ENCODE data around the gene RGS3. TPM values are rescaled to one million over a fixed set of nuclear protein-coding genes. Genes with fewer than 3 reads are reported as not detected.

RGS3 gene
- polyA plus RNA-seq, 1 donor = 33.0 TPM

DNA sequence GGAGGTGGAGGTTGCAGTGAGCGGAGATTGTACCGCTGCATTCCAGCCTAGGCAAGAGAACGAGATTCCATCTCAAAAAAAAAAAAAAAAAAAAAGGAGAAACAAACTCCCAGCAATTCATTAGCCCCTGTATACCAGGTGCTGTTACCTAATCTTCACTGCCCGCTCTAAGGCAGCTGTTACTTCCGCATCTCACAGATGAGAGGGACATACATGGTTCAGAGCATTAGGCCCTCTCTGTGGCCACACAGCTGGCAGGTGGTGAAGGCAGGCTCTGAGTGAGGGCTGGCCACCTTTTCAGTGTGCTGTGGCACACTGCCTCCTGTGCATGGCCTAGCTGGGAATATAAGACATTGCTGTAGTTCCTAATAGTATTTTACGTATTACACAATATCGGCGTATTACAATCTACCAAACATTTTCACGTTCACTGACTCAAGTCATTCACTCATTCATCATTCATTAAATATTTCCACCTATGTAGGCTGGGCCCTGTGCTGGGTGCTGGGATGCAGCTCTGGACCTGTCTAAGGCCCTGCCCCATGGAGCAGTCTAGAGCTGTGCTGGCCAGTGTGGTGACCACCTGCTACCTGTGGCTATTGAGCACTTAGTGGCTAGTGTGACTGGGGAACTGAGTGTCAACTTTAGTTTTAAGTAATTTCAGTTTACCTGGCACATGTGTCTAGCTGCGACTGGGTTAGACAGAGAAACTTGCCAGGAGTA is 35.8 kb downstream of the RGS3 start:
- H3K4me1 ChIP-seq (ENCODE audit: control insufficient read depth, insufficient read depth, low read length) = peaks cover 11% of the 10 kb centered on the region
- H3K9me3 ChIP-seq (ENCODE audit: control insufficient read depth, low read depth, low read length) = no peaks in the 10 kb centered on the region
- H3K36me3 ChIP-seq (ENCODE audit: control insufficient read depth, insufficient read depth, low read length) = peaks cover 9% of the 10 kb centered on the region
- DNase-seq = no peak
- H3K27me3 ChIP-seq (ENCODE audit: control insufficient read depth, insufficient read depth, low read length) = no peaks in the 10 kb centered on the region
- 100% methylated on average over 2 of the region's 10 CpGs for WGBS (ENCODE audit: insufficient coverage, low lambda C conversion rate)
- no peak overlapping the region for H3K4me3 ChIP-seq (ENCODE audit: low read length)
- H3K27ac ChIP-seq (ENCODE audit: low read length) = no peak overlapping the region

DNA sequence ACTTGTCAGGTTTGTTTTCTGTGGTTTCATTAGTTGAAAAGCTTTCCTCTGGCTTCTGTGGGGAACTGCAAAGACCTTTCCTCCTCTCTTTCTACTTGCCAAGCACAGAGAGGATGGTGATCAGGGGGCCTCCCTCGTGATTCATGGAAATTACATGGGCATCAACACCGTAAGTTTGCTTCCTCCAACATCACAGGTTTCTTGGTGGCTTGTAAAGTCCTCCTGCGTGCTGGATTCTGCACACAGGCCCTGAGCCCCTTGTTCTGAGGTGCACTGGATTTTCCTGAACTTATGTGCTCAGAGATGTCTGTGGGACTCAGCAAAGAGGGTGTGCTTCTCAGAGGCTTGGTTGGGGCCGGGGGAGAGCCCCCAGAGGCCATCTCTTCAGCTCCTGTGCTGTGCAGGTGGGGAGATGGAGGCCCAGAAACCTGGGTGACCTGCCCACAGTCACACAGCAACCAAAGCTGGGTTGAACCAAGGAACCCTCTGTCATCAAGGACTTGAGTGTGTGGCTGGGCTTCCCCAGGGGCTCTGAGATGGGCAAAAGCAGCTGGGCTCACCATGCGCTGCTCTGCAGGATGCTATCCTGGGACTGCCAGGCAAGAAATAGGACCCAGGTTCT is 36.5 kb downstream of the RGS3 start:
- peaks cover 9% of the 10 kb centered on the region for H3K36me3 ChIP-seq (ENCODE audit: control insufficient read depth, insufficient read depth, low read length)
- no peak overlapping the region for H3K27ac ChIP-seq (ENCODE audit: low read length)
- no peaks in the 10 kb centered on the region for H3K27me3 ChIP-seq (ENCODE audit: control insufficient read depth, insufficient read depth, low read length)
- DNase-seq = no peak
- no peak overlapping the region for H3K4me3 ChIP-seq (ENCODE audit: low read length)
- H3K9me3 ChIP-seq (ENCODE audit: control insufficient read depth, low read depth, low read length) = no peaks in the 10 kb centered on the region
- peaks cover 18% of the 10 kb centered on the region for H3K4me1 ChIP-seq (ENCODE audit: control insufficient read depth, insufficient read depth, low read length)
- WGBS (ENCODE audit: insufficient coverage, low lambda C conversion rate) = no CpG with 5 or more reads among the region's 5 CpGs

DNA sequence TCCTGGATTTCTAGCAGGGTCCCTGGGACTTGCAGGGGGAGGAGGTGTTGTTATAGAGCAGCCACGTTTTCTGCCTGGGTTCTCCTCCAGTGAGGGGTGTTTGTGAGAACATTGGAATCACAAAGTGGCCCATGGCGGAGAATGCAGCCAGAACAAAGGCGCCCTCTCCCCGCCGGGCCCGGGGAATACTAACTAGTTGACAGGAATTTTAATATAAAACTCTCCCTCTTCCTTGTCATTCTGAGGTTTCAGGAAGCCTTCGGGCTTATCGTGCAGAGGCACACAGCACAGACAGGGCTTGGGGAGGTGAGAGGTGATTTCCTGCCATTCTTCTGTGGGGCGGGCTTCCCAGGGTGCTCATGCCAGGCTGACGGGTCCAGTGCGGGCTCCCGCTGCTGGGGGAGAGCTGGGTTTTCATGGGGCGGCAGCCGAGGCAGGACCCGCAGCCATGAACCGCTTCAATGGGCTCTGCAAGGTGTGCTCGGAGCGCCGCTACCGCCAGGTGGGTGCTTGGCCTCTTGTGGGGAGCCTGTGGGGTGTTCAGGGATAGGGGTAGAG is 37.7 kb downstream of the RGS3 start:
- no peaks in the 10 kb centered on the region for H3K9me3 ChIP-seq (ENCODE audit: control insufficient read depth, low read depth, low read length)
- H3K36me3 ChIP-seq (ENCODE audit: control insufficient read depth, insufficient read depth, low read length) = peaks cover 9% of the 10 kb centered on the region
- WGBS (ENCODE audit: insufficient coverage, low lambda C conversion rate) = no CpG with 5 or more reads among the region's 20 CpGs
- H3K27me3 ChIP-seq (ENCODE audit: control insufficient read depth, insufficient read depth, low read length) = no peaks in the 10 kb centered on the region
- peaks cover 30% of the 10 kb centered on the region for H3K4me1 ChIP-seq (ENCODE audit: control insufficient read depth, insufficient read depth, low read length)
- no peak overlapping the region for H3K27ac ChIP-seq (ENCODE audit: low read length)
- no peak for DNase-seq
- H3K4me3 ChIP-seq (ENCODE audit: low read length) = peak overlapping the region; percentile 16

DNA sequence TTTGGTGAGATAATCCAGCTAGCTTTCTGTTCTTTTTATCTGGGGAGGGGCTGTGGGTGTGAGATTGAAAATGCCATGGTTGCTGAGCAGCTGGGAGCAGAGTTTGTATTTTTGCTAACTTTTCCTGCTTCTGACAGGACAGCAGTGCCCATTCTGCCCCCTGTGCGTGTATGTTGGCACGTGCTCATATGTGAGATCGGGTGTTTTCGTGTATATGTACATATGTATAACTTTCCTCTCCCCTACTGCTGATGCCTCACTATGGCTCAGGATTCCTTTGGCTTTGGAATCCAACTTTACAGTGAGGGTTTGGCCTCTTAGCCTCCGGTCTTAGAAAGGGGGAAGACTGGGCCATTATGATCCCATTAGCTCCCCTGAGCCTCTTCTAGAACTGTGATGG is 38.3 kb downstream of the RGS3 start:
- no CpG with 5 or more reads among the region's 5 CpGs for WGBS (ENCODE audit: insufficient coverage, low lambda C conversion rate)
- Histone ChIP-seq H3K9me3 (ENCODE audit: control insufficient read depth, low read depth, low read length) (no peaks in the 10 kb centered on the region), H3K27ac (ENCODE audit: low read length) (no peak overlapping the region), H3K36me3 (ENCODE audit: control insufficient read depth, insufficient read depth, low read length) (peaks cover 11% of the 10 kb centered on the region), H3K4me1 (ENCODE audit: control insufficient read depth, insufficient read depth, low read length) (peaks cover 34% of the 10 kb centered on the region), H3K4me3 (ENCODE audit: low read length) (peak overlapping the region; percentile 16), H3K27me3 (ENCODE audit: control insufficient read depth, insufficient read depth, low read length) (no peaks in the 10 kb centered on the region)
- no peak for DNase-seq

DNA sequence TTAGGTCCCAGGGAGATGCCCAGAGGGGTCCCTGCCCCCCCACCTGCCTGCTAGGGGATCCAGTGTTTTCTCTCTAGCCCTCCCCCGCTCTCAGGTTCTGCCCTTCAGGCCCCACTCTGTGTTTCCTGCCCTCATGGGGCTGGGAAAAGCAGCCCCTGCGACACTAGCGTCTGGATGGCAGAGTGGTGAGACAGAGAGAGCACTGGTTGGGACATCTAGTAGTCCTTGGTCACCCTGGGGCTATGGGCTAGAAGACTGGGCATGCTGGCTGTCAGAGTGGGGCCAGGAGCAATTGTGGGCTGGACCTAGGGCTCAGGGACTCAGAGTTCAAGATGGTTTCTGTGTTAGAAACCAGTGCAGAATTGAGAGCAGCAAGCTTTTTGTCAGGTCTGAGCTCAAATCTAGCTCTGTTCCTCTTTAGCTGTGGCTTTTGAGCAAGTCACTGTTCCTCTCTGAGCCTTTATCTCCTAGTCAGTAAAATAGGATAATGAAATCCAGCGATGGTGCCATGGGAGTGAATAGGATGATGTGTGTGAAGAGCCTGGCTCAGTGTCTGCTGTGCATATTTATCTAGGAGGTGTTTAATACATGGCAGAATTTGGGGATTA is 39.0 kb downstream of the RGS3 start:
- Histone ChIP-seq H3K9me3 (ENCODE audit: control insufficient read depth, low read depth, low read length) (no peaks in the 10 kb centered on the region), H3K4me3 (ENCODE audit: low read length) (peak overlapping the region; percentile 0), H3K27ac (ENCODE audit: low read length) (no peak overlapping the region), H3K36me3 (ENCODE audit: control insufficient read depth, insufficient read depth, low read length) (peaks cover 16% of the 10 kb centered on the region), H3K27me3 (ENCODE audit: control insufficient read depth, insufficient read depth, low read length) (no peaks in the 10 kb centered on the region), H3K4me1 (ENCODE audit: control insufficient read depth, insufficient read depth, low read length) (peaks cover 35% of the 10 kb centered on the region)
- no CpG with 5 or more reads among the region's 4 CpGs for WGBS (ENCODE audit: insufficient coverage, low lambda C conversion rate)
- DNase-seq = no peak

DNA sequence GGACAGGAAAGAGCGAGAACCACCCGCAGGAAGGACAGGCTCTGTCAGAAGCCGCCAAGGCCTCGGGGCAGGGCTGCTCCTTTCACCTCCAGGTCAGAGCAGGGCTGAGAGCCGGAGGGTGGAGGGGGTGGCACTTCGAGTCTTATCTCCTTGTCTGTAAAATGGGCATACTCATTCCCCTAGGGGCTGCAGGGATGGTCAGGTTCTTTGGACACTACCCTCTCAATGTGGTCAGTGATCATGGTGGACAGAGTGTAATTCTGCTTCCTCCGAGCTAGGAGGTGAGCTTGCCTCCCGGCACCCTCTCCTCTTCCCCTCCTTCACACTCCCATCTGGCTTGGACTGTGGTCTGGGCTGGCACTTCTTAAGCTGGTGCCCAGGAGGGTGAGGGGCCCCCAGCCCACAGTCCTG is 39.6 kb downstream of the RGS3 start:
- WGBS (ENCODE audit: insufficient coverage, low lambda C conversion rate) = no CpG with 5 or more reads among the region's 8 CpGs

DNA sequence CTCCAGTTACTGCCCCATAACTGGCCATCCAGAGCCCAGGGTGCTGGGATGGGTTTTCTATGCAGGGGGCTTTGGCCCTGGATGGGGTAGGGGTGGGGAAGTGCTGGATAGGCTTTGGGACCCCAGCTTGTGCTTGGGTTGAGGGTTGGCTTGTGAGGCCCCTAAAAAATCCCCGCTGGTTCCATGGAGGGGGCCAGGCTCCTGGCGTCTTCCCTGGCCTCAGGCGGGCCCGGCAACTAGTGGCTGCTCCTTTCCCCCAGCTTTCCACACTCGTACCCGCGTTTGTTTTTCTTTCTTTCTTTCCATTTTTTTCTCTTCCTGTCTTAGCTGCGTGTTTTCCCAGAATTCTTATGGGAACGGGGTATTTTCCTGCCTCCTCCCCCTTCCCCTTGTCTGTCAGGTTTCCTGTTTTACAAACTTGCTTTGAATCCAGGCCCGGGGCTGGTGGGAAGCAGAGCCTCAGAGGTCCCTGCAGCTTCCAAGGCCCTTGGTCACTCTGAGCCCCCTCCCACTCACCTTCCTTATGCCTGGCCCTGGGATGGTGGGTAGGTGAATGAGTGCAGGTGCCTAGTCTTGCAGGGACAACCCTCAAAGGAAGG is 40.2 kb downstream of the RGS3 start:
- Histone ChIP-seq H3K36me3 (ENCODE audit: control insufficient read depth, insufficient read depth, low read length) (peaks cover 16% of the 10 kb centered on the region), H3K27ac (ENCODE audit: low read length) (peak overlapping the region; percentile 78), H3K4me3 (ENCODE audit: low read length) (no peak overlapping the region), H3K4me1 (ENCODE audit: control insufficient read depth, insufficient read depth, low read length) (peaks cover 45% of the 10 kb centered on the region), H3K9me3 (ENCODE audit: control insufficient read depth, low read depth, low read length) (no peaks in the 10 kb centered on the region), H3K27me3 (ENCODE audit: control insufficient read depth, insufficient read depth, low read length) (no peaks in the 10 kb centered on the region)
- DNase-seq = no peak
- 62% methylated on average over 2 of the region's 10 CpGs for WGBS (ENCODE audit: insufficient coverage, low lambda C conversion rate)

More for the DNA sequence above, 39.6 kb downstream of the RGS3 start:
- no peaks in the 10 kb centered on the region for H3K27me3 ChIP-seq (ENCODE audit: control insufficient read depth, insufficient read depth, low read length)
- H3K9me3 ChIP-seq (ENCODE audit: control insufficient read depth, low read depth, low read length) = no peaks in the 10 kb centered on the region
- peaks cover 39% of the 10 kb centered on the region for H3K4me1 ChIP-seq (ENCODE audit: control insufficient read depth, insufficient read depth, low read length)
- H3K36me3 ChIP-seq (ENCODE audit: control insufficient read depth, insufficient read depth, low read length) = peaks cover 16% of the 10 kb centered on the region
- H3K4me3 ChIP-seq (ENCODE audit: low read length) = no peak overlapping the region
- no peak for DNase-seq
- H3K27ac ChIP-seq (ENCODE audit: low read length) = no peak overlapping the region

DNA sequence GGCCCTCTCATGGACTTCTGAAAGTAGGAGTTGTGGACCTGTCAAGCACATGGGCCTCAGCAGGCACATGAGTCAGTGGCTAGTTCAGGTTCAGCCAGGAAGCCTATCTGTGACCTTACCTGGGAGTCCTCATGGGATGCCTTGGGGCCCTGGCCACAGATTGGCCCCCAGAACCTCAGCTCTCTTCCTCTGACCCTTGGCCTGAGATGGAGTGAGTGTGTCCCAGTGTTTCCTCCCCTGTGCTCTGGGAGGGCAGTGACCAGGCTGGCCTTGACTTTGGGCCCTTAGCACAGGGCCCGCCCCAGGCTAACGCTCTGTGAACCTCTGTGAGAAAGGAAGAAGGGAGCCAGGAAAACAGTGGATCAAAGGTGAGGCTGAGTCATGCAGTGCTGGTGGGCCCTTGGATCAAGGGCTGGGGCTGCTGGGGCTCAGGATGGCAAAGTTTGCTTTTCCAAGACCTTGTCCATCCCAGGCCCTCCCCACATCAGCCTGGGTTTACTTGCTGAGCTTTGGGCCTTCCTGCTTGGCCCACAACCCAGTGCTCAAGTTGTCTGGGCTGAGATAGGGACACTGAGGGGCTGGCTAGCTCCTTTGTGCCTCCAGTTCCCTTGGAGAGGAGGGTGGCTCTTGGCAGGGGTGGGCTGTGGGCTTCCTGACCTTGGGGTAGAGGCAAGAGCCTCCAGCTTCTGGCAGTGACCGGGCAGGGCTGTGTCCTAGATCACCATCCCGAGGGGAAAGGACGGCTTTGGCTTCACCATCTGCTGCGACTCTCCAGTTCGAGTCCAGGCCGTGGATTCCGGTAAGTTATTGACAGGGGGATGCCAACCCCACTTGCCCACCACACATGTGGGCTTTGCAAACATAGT is 41.4 kb downstream of the RGS3 start:
- Histone ChIP-seq H3K27me3 (ENCODE audit: control insufficient read depth, insufficient read depth, low read length) (no peaks in the 10 kb centered on the region), H3K4me1 (ENCODE audit: control insufficient read depth, insufficient read depth, low read length) (peaks cover 51% of the 10 kb centered on the region), H3K36me3 (ENCODE audit: control insufficient read depth, insufficient read depth, low read length) (peaks cover 14% of the 10 kb centered on the region), H3K4me3 (ENCODE audit: low read length) (no peak overlapping the region), H3K27ac (ENCODE audit: low read length) (peak overlapping the region; percentile 78), H3K9me3 (ENCODE audit: control insufficient read depth, low read depth, low read length) (no peaks in the 10 kb centered on the region)
- WGBS (ENCODE audit: insufficient coverage, low lambda C conversion rate) = no CpG with 5 or more reads among the region's 9 CpGs
- DNase-seq = peak; percentile 91 to 96

DNA sequence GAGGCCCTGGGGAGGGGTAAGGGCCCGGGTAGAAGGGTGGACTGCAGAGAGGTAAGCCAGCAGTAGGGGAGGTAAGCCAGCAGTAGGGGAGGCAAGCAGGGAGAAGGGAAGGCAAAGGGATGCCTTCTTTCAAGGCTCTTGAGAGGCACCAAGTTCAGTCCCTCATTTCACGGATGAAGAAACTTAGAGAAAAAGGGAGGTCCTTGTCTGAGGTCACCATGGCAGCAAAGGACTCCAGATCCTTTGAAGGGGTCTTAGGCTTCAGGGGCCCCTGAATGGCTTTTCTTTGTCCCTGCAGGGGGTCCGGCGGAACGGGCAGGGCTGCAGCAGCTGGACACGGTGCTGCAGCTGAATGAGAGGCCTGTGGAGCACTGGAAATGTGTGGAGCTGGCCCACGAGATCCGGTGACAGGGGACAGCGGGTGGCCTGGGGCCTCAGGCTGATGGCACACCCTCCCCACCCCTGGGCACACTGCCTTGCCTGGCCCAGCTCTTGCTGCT is 42.6 kb downstream of the RGS3 start:
- H3K4me1 ChIP-seq (ENCODE audit: control insufficient read depth, insufficient read depth, low read length) = peaks cover 55% of the 10 kb centered on the region
- DNase-seq = no peak
- H3K36me3 ChIP-seq (ENCODE audit: control insufficient read depth, insufficient read depth, low read length) = peaks cover 11% of the 10 kb centered on the region
- 83% methylated on average over 1 of the region's 9 CpGs for WGBS (ENCODE audit: insufficient coverage, low lambda C conversion rate)
- H3K27me3 ChIP-seq (ENCODE audit: control insufficient read depth, insufficient read depth, low read length) = no peaks in the 10 kb centered on the region
- H3K27ac ChIP-seq (ENCODE audit: low read length) = peak overlapping the region; percentile 78
- H3K9me3 ChIP-seq (ENCODE audit: control insufficient read depth, low read depth, low read length) = no peaks in the 10 kb centered on the region
- H3K4me3 ChIP-seq (ENCODE audit: low read length) = no peak overlapping the region
